Measurements from ENCODE around the gene MBP. TPM values are rescaled to one million over a fixed set of nuclear protein-coding genes. Genes with fewer than 3 reads are reported as not detected.
A peak's percentile ranks its signal among the peaks of the same experiment; 100 is the strongest.

Gene MBP
- total RNA-seq, 1 experiment from 2014 or later: 88.8 TPM

- BruUV-seq (replicated peaks): no TSS peak
- POLR2A ChIA-PET: interaction anchor here (0.6 kb wide), 1 partner anchor 32 kb away, joined by 15 read pairs; no protein-coding TSS in a partner anchor
- H3K4me3 ChIP-seq (ENCODE audit: low read depth in 2 of 2, low read length in 2 of 2): no peak overlapping the region
- DNase-seq (ENCODE audit: low read depth, low spot score) (no peak), ATAC-seq (no peak)
- CTCF ChIA-PET: no interaction called here
- TF ChIP-seq POLR2AphosphoS5 (IDR thresholded peaks at IDR 0.05; ENCODE audit: low read depth, low read length) (0 out of 2 replicates have a peak, but pooled peaks have one; percentile 11), REST (IDR thresholded peaks at IDR 0.05; ENCODE audit: insufficient read depth in 1 of 2, low read depth in 2 of 2, low read length in 1 of 2) (no peak)
- intact Hi-C loops (cut with micrococcal nuclease; ENCODE audit: unreplicated experiment): no loop called here
- in situ Hi-C loops (cut with HindIII; ENCODE audit: low pct_unique_long_range_greater_than_20kb, low sequenced_read_pairs): no loop called here
- peaks cover 80% of the 10 kb centered on the region for H3K4me1 ChIP-seq (ENCODE audit: control insufficient read depth, insufficient read depth, low read length)
- H3K36me3 ChIP-seq (ENCODE audit: control insufficient read depth, insufficient read depth, low read length): no peaks in the 10 kb centered on the region; the same call in 1 of the 2 replicates
- no peaks in the 10 kb centered on the region for H3K27me3 ChIP-seq (ENCODE audit: control insufficient read depth, insufficient read depth, low read length)
- H3K27ac ChIP-seq (ENCODE audit: low read length): peak overlapping the region; percentile 95
- no peaks in the 10 kb centered on the region for H3K9me3 ChIP-seq (ENCODE audit: control insufficient read depth, insufficient read depth, low read depth, low read length)
Measured at GRCh38 chr18:77099485-77100370, 32.9 kb downstream of the MBP start.

GRCh38 chr18:77098538-77099174, 33.9 kb downstream of the MBP start:
- TSS peak; percentile 24 for BruUV-seq (replicated peaks)
- POLR2A ChIA-PET: no interaction called here
- Histone ChIP-seq H3K36me3 (ENCODE audit: control insufficient read depth, insufficient read depth, low read length) (no peaks in the 10 kb centered on the region; the same call in 1 of the 2 replicates), H3K27me3 (ENCODE audit: control insufficient read depth, insufficient read depth, low read length) (no peaks in the 10 kb centered on the region), H3K4me1 (ENCODE audit: control insufficient read depth, insufficient read depth, low read length) (peaks cover 71% of the 10 kb centered on the region), H3K27ac (ENCODE audit: low read length) (peak overlapping the region; percentile 95), H3K9me3 (ENCODE audit: control insufficient read depth, insufficient read depth, low read depth, low read length) (no peaks in the 10 kb centered on the region), H3K4me3 (ENCODE audit: low read depth in 2 of 2, low read length in 2 of 2) (no peak overlapping the region)
- DNase-seq (ENCODE audit: low read depth, low spot score) (no peak), ATAC-seq (no peak)
- in situ Hi-C loops (cut with HindIII; ENCODE audit: low pct_unique_long_range_greater_than_20kb, low sequenced_read_pairs): no loop called here
- no peak for TF ChIP-seq CTCF (IDR thresholded peaks at IDR 0.05)
- TF ChIP-seq POLR2AphosphoS5 (IDR thresholded peaks at IDR 0.05; ENCODE audit: low read depth, low read length): no peak; the same call in 1 of the 2 replicates
- TF ChIP-seq REST (IDR thresholded peaks at IDR 0.05; ENCODE audit: insufficient read depth in 1 of 2, low read depth in 2 of 2, low read length in 1 of 2): no peak
- no peak for TF ChIP-seq SIN3A (IDR thresholded peaks at IDR 0.05; ENCODE audit: borderline replicate concordance, insufficient read depth, low read depth, low read length)
- no peak for TF ChIP-seq TCF7L2 (IDR thresholded peaks at IDR 0.05; ENCODE audit: low read depth, low read length)
- intact Hi-C loops (cut with micrococcal nuclease; ENCODE audit: unreplicated experiment): no loop called here
- CTCF ChIA-PET: interaction anchor here (0.5 kb wide), 1 partner anchor 13 kb away, joined by 8 read pairs; no protein-coding TSS in a partner anchor
